T-helper 2 cell treated with Interferon-gamma antibody and Interleukin-4, amounts not matched to agents 5 μg/mL and 100 μg/mL, for 36 hours (primary cell): ENCODE measurements around the gene NFKB2.

Experiments used
- DNase-seq: peaks from one replicate; pipeline ENCODE4 v3.0.0; 2021; ENCODE audit warnings: low spot score
- H3K27ac Mint-ChIP-seq: one replicate; pipeline ENCODE4 v1.8.0; 2021; ENCODE audit warnings: mild to moderate bottlenecking, mixed read lengths
- H3K27me3 Mint-ChIP-seq: one replicate; pipeline ENCODE4 v1.8.0; 2021; ENCODE audit warnings: low read depth, mixed read lengths
- H3K36me3 Mint-ChIP-seq: one replicate; pipeline ENCODE4 v1.8.0; 2021; ENCODE audit warnings: low read depth, mixed read lengths
- H3K4me1 Mint-ChIP-seq: one replicate; pipeline ENCODE4 v1.8.0; 2021; ENCODE audit warnings: low read depth, mixed read lengths
- H3K4me3 Mint-ChIP-seq: one replicate; pipeline ENCODE4 v1.8.0; 2022; ENCODE audit warnings: mild to moderate bottlenecking, moderate library complexity, mixed read lengths
- H3K9me3 Mint-ChIP-seq: one replicate; pipeline ENCODE4 v1.8.0; 2021; ENCODE audit warnings: mixed read lengths

The NFKB2 gene

DNA sequence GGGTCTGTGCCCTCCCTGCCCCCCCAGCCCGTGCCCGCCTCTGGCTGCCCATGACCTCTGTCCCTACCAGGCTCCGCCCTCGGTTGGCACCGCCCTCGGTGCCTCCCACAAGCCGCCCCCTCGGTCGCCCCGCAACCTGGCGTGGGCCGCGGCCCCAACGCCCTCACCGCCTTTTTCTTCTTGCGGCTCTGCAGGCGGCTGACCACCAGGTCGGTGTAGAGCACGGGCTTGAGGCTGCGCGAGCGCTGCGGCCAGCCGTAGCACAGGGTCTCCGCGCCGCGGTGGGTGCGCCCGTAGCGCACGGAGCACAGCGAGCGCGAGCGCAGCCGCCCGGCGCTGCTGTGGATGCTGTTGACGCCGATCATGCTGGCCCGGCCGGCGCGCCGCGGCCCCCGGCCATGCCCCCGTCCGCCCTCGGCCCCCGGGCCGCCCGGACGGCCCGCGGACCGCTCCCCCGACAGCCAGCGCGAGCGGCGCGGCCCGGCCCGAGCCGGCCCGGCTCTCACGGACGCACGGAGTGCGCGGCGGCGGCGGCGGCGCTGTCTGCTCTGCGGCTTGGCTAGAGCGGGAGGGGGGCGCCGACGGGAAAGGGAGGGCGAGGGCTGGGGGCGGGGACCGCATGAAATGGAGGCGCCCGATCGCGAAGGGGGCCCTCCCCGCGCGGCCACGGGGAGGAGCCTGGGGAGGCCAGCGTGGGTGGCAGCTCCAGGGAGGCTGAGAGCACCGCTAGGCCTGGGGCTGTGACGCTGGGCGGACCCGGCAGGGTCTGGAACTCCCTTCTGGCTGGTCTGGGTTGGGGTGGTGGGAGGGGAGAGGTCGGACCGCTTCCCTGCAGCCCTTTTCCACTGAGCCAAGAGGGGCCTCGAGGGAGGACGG lies 13.5 kb downstream of the NFKB2 start:
- Mint-ChIP-seq H3K27ac (peak overlapping the region; percentile 27), H3K36me3 (no peaks in the 10 kb centered on the region), H3K4me1 (peaks cover 27% of the 10 kb centered on the region), H3K27me3 (peaks cover 32% of the 10 kb centered on the region), H3K9me3 (no peaks in the 10 kb centered on the region), H3K4me3 (peak overlapping the region; percentile 80)
- DNase-seq, result peak; percentile 85

DNA sequence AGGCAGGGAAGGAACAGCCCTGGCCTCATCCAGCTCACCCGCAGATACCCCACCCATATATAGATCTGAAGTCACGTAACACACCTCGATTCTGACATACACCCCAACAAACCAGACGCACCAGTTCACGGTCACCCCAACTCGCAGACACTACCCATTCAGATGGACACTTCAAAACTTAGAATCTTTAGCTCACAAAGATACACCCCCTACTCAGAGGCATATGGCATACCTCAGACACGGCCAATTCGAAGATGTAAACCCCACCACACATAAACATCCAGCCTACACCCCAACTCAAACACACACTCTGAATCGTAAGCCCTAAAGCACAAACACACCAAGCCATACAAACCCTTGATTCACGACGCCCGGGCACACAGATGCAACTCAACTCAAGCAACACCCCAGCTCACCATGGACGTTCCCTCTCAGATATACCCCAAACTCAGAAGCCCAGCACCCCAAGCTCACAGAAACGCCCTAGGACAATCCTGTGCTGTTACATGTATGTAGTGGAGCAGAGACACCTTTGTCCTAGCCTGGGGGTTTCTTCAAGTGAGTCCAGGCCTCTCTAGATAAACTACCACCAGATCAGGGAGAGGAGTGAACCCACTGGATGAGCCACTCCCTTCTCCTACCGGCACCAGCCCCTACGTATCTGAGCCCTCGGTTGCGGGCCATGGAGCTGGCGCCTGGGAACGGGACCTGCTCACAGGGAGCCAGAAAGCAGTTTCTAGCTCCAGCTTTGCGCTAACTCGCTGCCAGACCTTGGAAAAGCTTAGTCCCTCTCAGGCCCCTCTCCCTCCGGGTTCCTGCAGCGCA lies 14.3 kb downstream of the NFKB2 start:
- DNase-seq, result no peak
- H3K36me3 Mint-ChIP-seq, result no peaks in the 10 kb centered on the region
- peak overlapping the region; percentile 27 for H3K27ac Mint-ChIP-seq
- H3K27me3 Mint-ChIP-seq, result peaks cover 32% of the 10 kb centered on the region
- H3K4me3 Mint-ChIP-seq, result peak overlapping the region; percentile 80
- H3K9me3 Mint-ChIP-seq, result no peaks in the 10 kb centered on the region
- H3K4me1 Mint-ChIP-seq, result peaks cover 27% of the 10 kb centered on the region

DNA sequence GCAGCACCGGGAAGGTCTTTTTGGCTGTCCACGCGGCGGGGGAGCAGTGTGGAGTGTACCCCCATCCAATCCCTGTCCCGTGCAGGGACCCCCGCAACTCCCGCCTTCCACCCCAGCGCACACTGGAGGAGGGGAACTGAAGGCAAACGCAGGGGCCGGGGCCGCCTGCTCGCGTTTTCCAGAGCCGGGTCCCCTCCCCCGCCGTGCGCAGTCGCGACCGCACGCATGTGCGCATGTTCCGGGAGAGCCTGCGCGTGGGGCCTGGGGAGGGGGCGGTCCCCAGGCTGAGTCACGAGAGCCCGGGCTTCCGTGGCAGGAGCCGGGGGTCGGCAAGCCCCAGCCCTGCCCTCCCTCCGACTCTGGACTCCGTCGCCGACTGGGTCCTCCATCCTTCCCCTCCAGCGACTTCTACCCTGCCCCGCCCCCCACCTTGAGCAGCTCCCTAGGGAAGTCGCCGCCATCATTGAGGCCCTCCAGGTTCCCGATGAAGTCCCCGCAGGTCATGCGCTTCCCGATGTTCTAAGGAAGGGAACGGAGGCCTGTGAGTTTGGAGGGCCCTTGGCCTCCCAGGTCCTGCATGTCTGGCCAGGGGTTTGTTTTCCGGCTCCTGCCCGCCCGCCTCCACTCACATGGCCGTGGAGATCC lies 15.0 kb downstream of the NFKB2 start:
- Mint-ChIP-seq H3K4me1 (peaks cover 27% of the 10 kb centered on the region), H3K27ac (peak overlapping the region; percentile 0), H3K36me3 (no peaks in the 10 kb centered on the region), H3K27me3 (peaks cover 32% of the 10 kb centered on the region), H3K4me3 (peak overlapping the region; percentile 80), H3K9me3 (no peaks in the 10 kb centered on the region)
- peak; percentile 72 for DNase-seq

DNA sequence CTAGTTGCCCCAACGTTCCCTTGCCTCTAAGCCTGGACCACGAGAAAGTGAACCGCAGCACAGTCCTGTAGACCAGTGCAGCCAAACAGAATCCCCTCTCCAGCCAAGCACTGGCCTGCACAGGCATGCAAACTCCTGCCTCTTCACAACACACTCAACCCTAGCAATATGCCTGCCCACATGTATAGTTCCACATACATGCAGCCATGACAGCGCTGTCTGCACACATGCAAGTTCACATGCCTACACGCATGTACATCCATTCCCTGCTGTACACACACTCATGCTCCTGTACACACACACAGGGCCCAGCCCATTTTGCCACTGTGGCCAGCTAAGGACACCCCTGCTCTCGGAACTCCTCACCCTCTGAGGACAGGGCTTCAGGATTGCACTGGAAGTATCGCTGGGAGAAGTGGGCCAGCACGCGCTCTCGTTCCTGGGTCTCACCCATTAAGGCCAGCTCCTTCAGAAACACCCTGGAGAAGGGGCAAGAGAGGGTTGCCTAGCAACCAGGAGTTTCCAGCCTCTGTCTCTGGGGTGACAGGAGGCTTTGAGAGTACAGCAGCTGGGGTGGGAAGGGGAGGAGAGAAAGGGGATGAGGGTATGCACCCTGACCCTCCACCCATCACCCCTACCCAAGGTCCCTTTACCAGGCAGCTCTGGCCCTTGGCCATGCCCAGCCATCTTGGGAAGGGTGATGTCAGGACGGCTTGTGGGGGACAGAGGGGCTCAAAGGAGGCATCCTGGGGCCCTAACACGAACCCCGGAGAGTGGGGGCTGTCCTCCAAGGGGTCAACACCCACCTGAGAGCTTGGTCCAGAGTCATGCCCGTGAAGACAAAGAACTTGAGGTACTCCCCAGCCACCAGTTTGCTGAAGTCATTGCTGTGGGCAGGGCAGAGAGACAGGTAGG lies 16.1 kb downstream of the NFKB2 start:
- Mint-ChIP-seq H3K4me1 (peaks cover 27% of the 10 kb centered on the region), H3K9me3 (no peaks in the 10 kb centered on the region), H3K27me3 (peaks cover 36% of the 10 kb centered on the region), H3K4me3 (peak overlapping the region; percentile 57), H3K36me3 (no peaks in the 10 kb centered on the region), H3K27ac (peak overlapping the region; percentile 0)
- no peak for DNase-seq

DNA sequence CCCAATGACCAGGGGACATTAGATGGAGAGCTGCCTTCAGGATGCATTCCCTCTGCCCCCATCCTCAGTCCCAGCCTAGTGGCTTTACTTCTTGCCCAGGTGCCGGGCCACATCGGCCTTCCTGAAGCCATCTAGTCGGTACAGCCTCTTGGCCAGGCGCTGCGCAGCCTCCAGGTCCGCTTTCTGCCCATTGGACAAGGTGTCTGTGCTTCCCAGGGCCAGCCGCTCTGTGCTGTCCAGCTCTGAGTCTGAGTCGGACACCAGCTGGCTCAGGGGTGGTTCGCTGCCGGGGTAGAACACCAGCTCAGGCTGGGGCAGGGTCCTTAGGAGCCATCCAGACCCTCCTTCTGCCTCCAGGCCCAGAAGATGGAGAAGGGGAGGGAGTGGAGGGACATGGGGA lies 16.8 kb downstream of the NFKB2 start:
- H3K9me3 Mint-ChIP-seq, result no peaks in the 10 kb centered on the region
- peaks cover 39% of the 10 kb centered on the region for H3K27me3 Mint-ChIP-seq
- H3K4me1 Mint-ChIP-seq, result peaks cover 27% of the 10 kb centered on the region
- DNase-seq, result no peak
- H3K4me3 Mint-ChIP-seq, result no peak overlapping the region
- no peak overlapping the region for H3K27ac Mint-ChIP-seq
- H3K36me3 Mint-ChIP-seq, result no peaks in the 10 kb centered on the region

DNA sequence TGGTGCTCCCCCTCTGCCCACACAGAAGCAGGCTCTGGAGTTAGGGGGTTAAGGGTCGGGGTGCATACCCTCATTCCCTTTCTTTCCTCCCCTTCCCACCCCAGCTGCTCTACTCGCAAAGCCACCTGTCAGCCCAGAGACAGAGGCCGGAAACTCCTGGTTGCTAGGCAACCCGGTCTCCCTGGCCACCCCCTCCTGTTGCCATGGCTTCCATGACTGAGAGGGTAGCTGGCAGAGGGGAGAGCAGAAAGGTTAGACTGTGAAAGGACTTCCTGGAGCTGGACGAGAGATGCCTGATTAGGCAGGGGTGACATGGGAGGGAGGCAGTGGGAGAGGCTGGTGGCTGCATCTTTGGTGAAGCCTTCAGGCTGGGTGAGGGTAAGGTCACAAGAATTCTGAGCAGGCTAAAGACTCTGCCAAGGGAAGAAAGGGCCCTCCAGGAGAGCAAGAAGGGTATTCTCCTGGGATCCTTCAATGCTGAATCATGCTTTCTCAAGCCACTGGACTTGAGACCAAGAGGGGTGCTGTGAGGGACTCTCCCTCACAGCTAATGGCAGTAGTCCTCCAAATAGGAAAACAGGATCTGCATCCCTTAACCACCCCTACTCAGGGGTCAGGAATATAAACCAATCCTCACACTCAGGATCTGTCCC lies 17.7 kb downstream of the NFKB2 start:
- H3K27me3 Mint-ChIP-seq, result peaks cover 42% of the 10 kb centered on the region
- no peak for DNase-seq
- no peaks in the 10 kb centered on the region for H3K36me3 Mint-ChIP-seq
- no peaks in the 10 kb centered on the region for H3K9me3 Mint-ChIP-seq
- H3K27ac Mint-ChIP-seq, result no peak overlapping the region
- no peak overlapping the region for H3K4me3 Mint-ChIP-seq
- peaks cover 25% of the 10 kb centered on the region for H3K4me1 Mint-ChIP-seq

DNA sequence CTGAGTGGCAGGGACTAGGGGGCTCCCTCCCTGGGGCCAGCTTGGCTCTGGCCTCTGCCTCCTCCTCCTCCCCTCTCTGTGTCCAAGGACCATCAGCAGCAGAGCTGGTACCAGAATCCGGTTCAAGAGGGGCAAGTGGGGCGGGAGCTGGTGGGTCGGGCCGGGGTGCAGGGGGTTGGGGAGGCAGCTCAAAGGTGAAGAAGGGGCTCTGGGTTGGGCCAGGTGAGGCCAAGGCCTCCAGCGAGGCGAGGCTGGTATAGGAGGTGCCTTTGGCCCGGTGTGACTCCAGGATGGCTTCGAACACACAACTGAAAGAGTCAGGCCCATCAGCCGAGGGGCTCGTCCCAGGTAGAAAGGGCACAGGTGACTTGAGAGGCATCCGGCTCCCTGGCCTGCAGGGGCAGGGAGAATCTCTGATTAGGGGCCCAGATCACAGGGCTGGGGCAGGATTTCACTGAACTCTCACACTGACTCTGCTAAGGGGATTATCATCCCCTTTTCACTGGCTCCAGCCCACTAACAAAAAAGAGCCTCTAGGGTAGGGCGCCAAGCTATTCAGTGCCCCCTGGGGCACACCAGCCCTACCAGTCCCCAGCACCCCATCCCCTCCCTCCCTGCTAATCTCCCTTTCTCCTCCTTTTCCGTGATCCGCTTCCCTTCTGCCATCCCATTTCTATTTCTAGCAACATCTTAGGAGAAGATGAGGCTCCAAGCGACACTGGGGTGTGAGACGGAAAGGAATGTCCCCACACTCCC lies 18.5 kb downstream of the NFKB2 start:
- Mint-ChIP-seq H3K9me3 (no peaks in the 10 kb centered on the region), H3K27me3 (peaks cover 46% of the 10 kb centered on the region)

DNA sequence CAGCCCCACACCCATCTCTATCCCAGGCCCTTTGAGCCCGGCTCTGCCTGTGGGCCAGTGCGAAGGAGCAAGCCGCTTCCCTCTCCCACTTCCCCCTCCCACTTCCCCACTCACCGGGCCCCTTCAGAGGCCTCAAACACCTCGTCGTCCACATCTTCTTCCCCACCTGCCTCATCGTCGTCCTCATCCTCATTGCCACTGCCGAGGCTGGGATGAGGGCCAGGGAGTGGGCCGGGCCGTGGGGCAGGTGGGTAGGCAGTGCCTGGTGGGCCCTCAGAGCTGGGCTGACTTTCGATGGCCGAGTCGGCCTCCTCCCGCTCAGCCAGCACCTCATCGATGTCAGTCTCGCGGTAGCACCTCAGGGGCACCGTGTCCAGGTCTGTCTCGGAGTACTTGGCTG lies 19.2 kb downstream of the NFKB2 start:
- Mint-ChIP-seq H3K27ac (no peak overlapping the region), H3K4me3 (no peak overlapping the region), H3K9me3 (no peaks in the 10 kb centered on the region), H3K36me3 (no peaks in the 10 kb centered on the region), H3K27me3 (peaks cover 44% of the 10 kb centered on the region), H3K4me1 (peaks cover 22% of the 10 kb centered on the region)
- DNase-seq, result no peak

More for the DNA sequence above, 18.5 kb downstream of the NFKB2 start:
- Mint-ChIP-seq H3K4me1 (peaks cover 23% of the 10 kb centered on the region), H3K4me3 (no peak overlapping the region), H3K27ac (no peak overlapping the region), H3K36me3 (no peaks in the 10 kb centered on the region)
- DNase-seq, result no peak

DNA sequence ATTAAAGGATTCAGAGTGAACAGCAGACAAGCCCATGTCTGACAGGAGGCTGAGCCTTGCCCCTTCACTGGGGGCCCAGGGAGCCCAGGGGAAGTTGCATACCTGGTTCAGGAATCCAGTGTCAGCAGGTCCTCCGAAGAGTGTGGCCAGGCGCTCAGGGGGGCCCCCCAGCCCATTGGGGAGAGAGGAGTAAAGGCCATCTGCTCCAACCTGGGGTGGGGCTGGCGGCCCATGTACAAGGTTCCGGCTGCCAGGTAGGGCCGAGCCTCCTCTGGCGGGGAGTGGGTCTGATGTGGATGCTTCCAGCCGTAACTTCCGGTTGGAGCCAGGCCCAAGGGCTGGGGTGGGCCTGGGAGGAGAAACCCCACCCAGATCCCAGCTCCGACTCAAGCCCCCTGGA lies 20.8 kb downstream of the NFKB2 start:
- no peaks in the 10 kb centered on the region for H3K9me3 Mint-ChIP-seq
- no peak overlapping the region for H3K4me3 Mint-ChIP-seq
- H3K4me1 Mint-ChIP-seq, result peaks cover 20% of the 10 kb centered on the region
- no peak overlapping the region for H3K27ac Mint-ChIP-seq
- no peak for DNase-seq
- H3K27me3 Mint-ChIP-seq, result peaks cover 35% of the 10 kb centered on the region
- H3K36me3 Mint-ChIP-seq, result no peaks in the 10 kb centered on the region

DNA sequence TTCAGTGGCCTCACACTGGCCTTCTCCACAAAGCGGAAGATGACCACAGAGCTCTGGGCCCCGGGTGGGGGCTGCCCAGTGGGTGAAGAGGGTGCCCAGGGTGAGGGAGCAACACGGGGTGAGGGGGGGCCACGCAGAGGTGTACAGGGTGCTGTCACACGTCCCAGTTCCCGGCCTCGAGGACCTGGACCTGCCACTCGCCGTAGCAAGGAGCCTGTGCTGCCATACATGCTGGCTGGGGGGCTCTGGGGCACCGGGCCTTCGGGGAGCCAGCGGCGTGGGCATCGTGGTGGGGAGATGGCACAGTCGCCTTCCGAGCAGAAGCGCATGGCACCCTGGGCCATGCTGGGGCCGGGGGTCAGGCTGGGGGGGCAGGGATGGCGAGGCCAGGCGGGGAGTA lies 21.2 kb downstream of the NFKB2 start:
- no peak overlapping the region for H3K27ac Mint-ChIP-seq
- no peaks in the 10 kb centered on the region for H3K36me3 Mint-ChIP-seq
- H3K9me3 Mint-ChIP-seq, result no peaks in the 10 kb centered on the region
- peaks cover 31% of the 10 kb centered on the region for H3K27me3 Mint-ChIP-seq
- H3K4me3 Mint-ChIP-seq, result no peak overlapping the region
- no peak for DNase-seq
- peaks cover 18% of the 10 kb centered on the region for H3K4me1 Mint-ChIP-seq

DNA sequence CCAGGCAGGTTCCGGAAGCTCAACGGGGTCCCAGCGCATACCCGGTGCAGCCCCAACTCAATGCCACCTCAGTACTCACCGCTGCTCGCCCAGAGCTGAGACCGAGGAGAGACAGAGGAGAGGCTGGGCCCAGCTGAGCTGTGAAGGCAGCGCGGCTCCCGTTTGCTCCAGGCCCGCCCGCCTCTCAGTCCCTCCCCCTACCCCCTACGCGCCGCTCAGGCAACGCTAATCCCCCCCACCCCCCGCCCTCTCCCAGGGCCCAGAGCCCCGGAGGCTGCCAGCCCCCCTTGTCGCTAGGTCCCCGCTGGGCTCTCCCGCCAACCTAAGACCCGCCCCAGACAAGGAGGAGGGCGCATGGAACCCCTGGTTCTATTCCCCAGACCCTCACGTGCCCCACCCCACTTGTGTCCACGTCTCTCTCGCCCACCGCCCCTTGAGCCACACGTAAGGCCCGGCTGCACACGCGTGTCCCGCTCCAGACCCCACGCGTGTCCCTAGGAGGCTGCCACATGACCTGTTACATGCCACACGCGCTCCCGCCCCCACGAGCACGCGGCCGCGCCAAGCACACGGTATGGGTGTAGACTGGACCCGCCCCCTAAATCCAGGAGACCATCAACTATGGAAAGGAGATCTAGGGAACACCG lies 23.2 kb downstream of the NFKB2 start, which contains the start of gene PSD:
TSS of gene PSD (minus strand) at position 164 of the 647 bp plus-strand sequence. CDS start 1,747 bp downstream, outside the sequence.
- Mint-ChIP-seq H3K27ac (no peak within 1 kb of the TSS), H3K36me3 (peaks cover 5% of the 10 kb centered on the region), H3K4me3 (peak within 1 kb of the TSS; percentile 99), H3K9me3 (no peaks in the 10 kb centered on the region), H3K4me1 (peaks cover 16% of the 10 kb centered on the region), H3K27me3 (peaks cover 26% of the 10 kb centered on the region)
- DNase-seq, result no peak
